ENCODE results near the gene SRSF8.
"Not testable (repeated sequence)": the region's sequence is repeated elsewhere in the genome, so short reads cannot be mapped to it uniquely, and the experiment has no call there.

SRSF8 gene, protein sequence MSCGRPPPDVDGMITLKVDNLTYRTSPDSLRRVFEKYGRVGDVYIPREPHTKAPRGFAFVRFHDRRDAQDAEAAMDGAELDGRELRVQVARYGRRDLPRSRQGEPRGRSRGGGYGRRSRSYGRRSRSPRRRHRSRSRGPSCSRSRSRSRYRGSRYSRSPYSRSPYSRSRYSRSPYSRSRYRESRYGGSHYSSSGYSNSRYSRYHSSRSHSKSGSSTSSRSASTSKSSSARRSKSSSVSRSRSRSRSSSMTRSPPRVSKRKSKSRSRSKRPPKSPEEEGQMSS

GRCh38 chr11:95066716-95067038, at the start of gene SRSF8:
Gene SRSF8 (plus strand): TSS chr11:95066919. CDS start chr11:95067227, 308 bp downstream.
- Histone ChIP-seq H3K4me3 (ENCODE audit: low read length) (peak within 1 kb of the TSS; percentile 99), H3K36me3 (replicated peaks; ENCODE audit: low read depth, low read length) (no peaks in the 10 kb centered on the region), H3K27me3 (ENCODE audit: low read depth, low read length) (peaks cover 2% of the 10 kb centered on the region; the same call in 1 of the 2 replicates), H4K20me1 (ENCODE audit: insufficient read depth, low read length) (no peaks in the 10 kb centered on the region), H3K9ac (ENCODE audit: low read length) (peak within 1 kb of the TSS; percentile 71), H3K9me3 (ENCODE audit: insufficient read depth, low read length) (no peaks in the 10 kb centered on the region), H3K4me1 (ENCODE audit: low read length) (peaks cover 12% of the 10 kb centered on the region), H3K4me2 (ENCODE audit: low read length) (peak within 1 kb of the TSS; percentile 91), H3K27ac (ENCODE audit: low read length) (peak within 1 kb of the TSS; percentile 46), H2AFZ (ENCODE audit: low read depth, low read length) (peak within 1 kb of the TSS; percentile 76), H3K79me2 (ENCODE audit: low read length) (peaks cover 18% of the 10 kb centered on the region)
- no peak; the same call in 1 of the 2 replicates for TF ChIP-seq CTCF (IDR thresholded peaks at IDR 0.05; ENCODE audit: low read depth, low read length)
- no peak for TF ChIP-seq EZH2phosphoT487 (IDR thresholded peaks at IDR 0.05; ENCODE audit: low read depth)

DNA sequence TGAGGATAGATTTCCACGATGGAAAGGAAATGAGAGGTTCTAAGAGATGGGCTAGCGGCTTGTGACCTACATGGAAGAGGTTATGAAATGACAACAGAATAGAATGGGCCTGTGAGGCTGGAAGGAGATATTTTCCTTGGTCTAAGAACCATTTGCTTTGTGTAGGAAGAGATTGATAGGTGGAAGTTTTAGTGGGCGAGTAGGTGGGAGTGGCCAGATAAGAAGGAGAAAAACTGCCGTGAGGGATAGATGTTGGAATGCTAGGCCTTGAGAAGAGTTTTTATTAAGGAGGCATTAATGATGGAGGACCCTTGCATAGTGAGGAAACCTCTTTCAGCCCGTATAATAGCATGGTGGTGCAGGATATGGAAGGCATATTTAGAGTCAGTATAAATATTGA, 45.3 kb upstream of the SRSF8 start:
- not testable (repeated sequence) for H3K9ac ChIP-seq (ENCODE audit: low read length); H3K36me3 ChIP-seq (replicated peaks; ENCODE audit: low read depth, low read length); H3K4me2 ChIP-seq (ENCODE audit: low read length); H4K20me1 ChIP-seq (ENCODE audit: insufficient read depth, low read length); H3K4me3 ChIP-seq (ENCODE audit: low read length); H3K27ac ChIP-seq (ENCODE audit: low read length); H3K27me3 ChIP-seq (ENCODE audit: low read depth, low read length); H2AFZ ChIP-seq (ENCODE audit: low read depth, low read length); H3K9me3 ChIP-seq (ENCODE audit: insufficient read depth, low read length); H3K4me1 ChIP-seq (ENCODE audit: low read length); H3K79me2 ChIP-seq (ENCODE audit: low read length)

DNA sequence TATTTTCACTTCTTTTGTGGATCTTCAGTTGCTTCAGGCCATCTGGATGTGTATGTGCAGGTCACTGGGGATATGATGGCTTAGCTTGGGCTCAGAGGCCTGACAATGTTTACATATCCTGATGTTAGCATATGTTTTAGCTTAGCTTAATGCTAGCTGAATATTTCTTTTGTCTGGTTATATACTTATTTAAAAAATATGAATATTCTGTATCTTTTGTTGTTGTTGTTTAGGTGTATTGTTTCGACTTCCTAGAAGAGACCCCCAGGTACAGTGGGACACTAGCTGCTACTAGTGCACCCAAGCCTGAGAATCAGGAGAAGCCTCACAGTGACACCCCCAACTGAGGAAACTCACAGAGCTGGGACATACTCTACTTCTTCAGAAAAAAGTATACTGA, 41.8 kb upstream of the SRSF8 start, which contains the start of gene KDM4E:
TSS of gene KDM4E (plus strand) at position 301 of the 400 bp plus-strand sequence. CDS start 300 bp downstream, outside the sequence.
- Histone ChIP-seq H3K4me3 (ENCODE audit: low read length) (no peak within 1 kb of the TSS), H3K36me3 (replicated peaks; ENCODE audit: low read depth, low read length) (no peaks in the 10 kb centered on the region), H3K4me2 (ENCODE audit: low read length) (no peak within 1 kb of the TSS), H3K4me1 (ENCODE audit: low read length) (no peaks in the 10 kb centered on the region), H2AFZ (ENCODE audit: low read depth, low read length) (no peak within 1 kb of the TSS), H4K20me1 (ENCODE audit: insufficient read depth, low read length) (no peaks in the 10 kb centered on the region), H3K27me3 (ENCODE audit: low read depth, low read length) (no peaks in the 10 kb centered on the region), H3K9ac (ENCODE audit: low read length) (no peak within 1 kb of the TSS), H3K27ac (ENCODE audit: low read length) (no peak within 1 kb of the TSS), H3K9me3 (ENCODE audit: insufficient read depth, low read length) (no peaks in the 10 kb centered on the region), H3K79me2 (ENCODE audit: low read length) (no peaks in the 10 kb centered on the region)
- no peak for TF ChIP-seq EZH2phosphoT487 (IDR thresholded peaks at IDR 0.05; ENCODE audit: low read depth)
- no peak for TF ChIP-seq CTCF (IDR thresholded peaks at IDR 0.05; ENCODE audit: low read depth, low read length)

GRCh38 chr11:95025594-95025993, 41.1 kb upstream of the SRSF8 start:
- H3K9ac ChIP-seq (ENCODE audit: low read length); H3K4me1 ChIP-seq (ENCODE audit: low read length); H3K27me3 ChIP-seq (ENCODE audit: low read depth, low read length); H3K79me2 ChIP-seq (ENCODE audit: low read length); H3K4me3 ChIP-seq (ENCODE audit: low read length); H3K4me2 ChIP-seq (ENCODE audit: low read length); H3K27ac ChIP-seq (ENCODE audit: low read length); H3K36me3 ChIP-seq (replicated peaks; ENCODE audit: low read depth, low read length); H4K20me1 ChIP-seq (ENCODE audit: insufficient read depth, low read length); H3K9me3 ChIP-seq (ENCODE audit: insufficient read depth, low read length); H2AFZ ChIP-seq (ENCODE audit: low read depth, low read length): not testable (repeated sequence)

- Histone ChIP-seq H3K36me3 (replicated peaks; ENCODE audit: low read depth, low read length) (no peaks in the 10 kb centered on the region), H3K27me3 (ENCODE audit: low read depth, low read length) (no peaks in the 10 kb centered on the region), H3K4me3 (ENCODE audit: low read length) (no peak overlapping the region)
These were observed 38.4 kb upstream of the SRSF8 start for GRCh38 chr11:95028357-95028756.

More at GRCh38 chr11:95028357-95028756, 38.4 kb upstream of the SRSF8 start:
- no peaks in the 10 kb centered on the region for H3K4me1 ChIP-seq (ENCODE audit: low read length)
- no peak overlapping the region for H3K4me2 ChIP-seq (ENCODE audit: low read length)
- TF ChIP-seq EZH2phosphoT487 (IDR thresholded peaks at IDR 0.05; ENCODE audit: low read depth) (no peak), CTCF (IDR thresholded peaks at IDR 0.05; ENCODE audit: low read depth, low read length) (no peak)
- H3K79me2 ChIP-seq (ENCODE audit: low read length), result no peaks in the 10 kb centered on the region
- H3K27ac ChIP-seq (ENCODE audit: low read length), result no peak overlapping the region
- no peak overlapping the region for H2AFZ ChIP-seq (ENCODE audit: low read depth, low read length)
- H4K20me1 ChIP-seq (ENCODE audit: insufficient read depth, low read length), result no peaks in the 10 kb centered on the region
- no peaks in the 10 kb centered on the region for H3K9me3 ChIP-seq (ENCODE audit: insufficient read depth, low read length)
- no peak overlapping the region for H3K9ac ChIP-seq (ENCODE audit: low read length)

Measured in OCI-LY3 (cell line).